ENCODE data around the gene STARD5. TPM values are rescaled to one million over a fixed set of nuclear protein-coding genes. Genes with fewer than 3 reads are reported as not detected.

The STARD5 gene
- total RNA-seq, 2 donors from 2014 or later = 2.2 to 3.0 TPM

- Histone ChIP-seq H3K4me3 (no peak overlapping the region), H3K4me1 (peaks cover 0 to 35% of the 10 kb centered on the region in 2 donors)
These were observed 28.3 kb downstream of the STARD5 start for GRCh38 chr15:81295486-81296121.

GRCh38 chr15:81294516-81294880 lies 29.4 kb downstream of the STARD5 start:
- Histone ChIP-seq H3K36me3 (peaks cover 5% of the 10 kb centered on the region), H3K4me1 (peaks cover 0 to 35% of the 10 kb centered on the region in 2 donors), H3K27me3 (no peaks in the 10 kb centered on the region), H3K9me3 (no peaks in the 10 kb centered on the region), H3K27ac (no peak overlapping the region), H3K4me3 (no peak overlapping the region)
- TF ChIP-seq, protein P1, sequence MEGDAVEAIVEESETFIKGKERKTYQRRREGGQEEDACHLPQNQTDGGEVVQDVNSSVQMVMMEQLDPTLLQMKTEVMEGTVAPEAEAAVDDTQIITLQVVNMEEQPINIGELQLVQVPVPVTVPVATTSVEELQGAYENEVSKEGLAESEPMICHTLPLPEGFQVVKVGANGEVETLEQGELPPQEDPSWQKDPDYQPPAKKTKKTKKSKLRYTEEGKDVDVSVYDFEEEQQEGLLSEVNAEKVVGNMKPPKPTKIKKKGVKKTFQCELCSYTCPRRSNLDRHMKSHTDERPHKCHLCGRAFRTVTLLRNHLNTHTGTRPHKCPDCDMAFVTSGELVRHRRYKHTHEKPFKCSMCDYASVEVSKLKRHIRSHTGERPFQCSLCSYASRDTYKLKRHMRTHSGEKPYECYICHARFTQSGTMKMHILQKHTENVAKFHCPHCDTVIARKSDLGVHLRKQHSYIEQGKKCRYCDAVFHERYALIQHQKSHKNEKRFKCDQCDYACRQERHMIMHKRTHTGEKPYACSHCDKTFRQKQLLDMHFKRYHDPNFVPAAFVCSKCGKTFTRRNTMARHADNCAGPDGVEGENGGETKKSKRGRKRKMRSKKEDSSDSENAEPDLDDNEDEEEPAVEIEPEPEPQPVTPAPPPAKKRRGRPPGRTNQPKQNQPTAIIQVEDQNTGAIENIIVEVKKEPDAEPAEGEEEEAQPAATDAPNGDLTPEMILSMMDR (IDR thresholded peaks at IDR 0.05) = no peak
- DNase-seq (ENCODE audit: low spot score) = no peak

More at GRCh38 chr15:81295486-81296121, 28.3 kb downstream of the STARD5 start:
- no peaks in the 10 kb centered on the region for H3K27me3 ChIP-seq
- no peaks in the 10 kb centered on the region for H3K9me3 ChIP-seq
- H3K36me3 ChIP-seq = peaks cover 5% of the 10 kb centered on the region
- TF ChIP-seq, protein P1 (IDR thresholded peaks at IDR 0.05) = no peak
- no peak for DNase-seq (ENCODE audit: low spot score)
- H3K27ac ChIP-seq = no peak overlapping the region

DNA sequence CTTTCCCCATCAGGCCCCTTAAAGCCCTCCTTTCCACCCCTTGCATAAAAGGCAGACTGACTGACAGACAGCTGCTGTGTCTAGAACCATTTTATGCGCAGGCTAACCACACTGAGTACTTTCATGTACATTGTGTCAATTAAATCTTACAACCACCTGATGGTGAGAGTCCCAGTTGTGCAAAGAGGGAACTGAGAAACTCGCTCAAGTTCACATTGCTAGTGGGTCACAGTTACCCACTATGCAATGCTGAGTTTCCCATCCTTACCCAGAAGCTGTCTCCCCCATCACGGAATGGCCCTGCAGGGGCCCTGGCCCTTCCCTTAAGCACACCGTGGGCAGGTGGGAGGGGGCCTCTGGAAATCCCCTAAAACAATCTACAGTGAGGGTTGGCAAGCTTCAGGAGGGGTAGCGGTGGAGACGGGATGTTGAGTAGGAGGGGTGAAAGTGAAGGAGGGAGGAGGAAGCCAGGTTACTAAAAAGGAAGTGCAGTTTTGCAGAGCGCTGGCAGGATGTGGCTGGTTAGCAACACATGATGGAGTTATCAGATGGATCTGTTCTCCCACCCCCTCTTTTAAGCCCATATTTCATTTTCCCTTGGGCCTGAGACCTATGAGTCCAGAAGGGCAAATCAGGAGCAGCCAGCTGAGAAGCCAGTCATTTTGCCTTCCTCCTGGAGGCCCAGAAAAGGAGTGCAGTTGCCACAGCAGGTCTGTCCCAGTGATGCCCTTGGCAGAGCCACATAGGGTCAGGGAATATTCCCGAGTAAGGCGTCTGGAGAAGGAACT lies 30.0 kb downstream of the STARD5 start:
- Histone ChIP-seq H3K36me3 (peaks cover 5% of the 10 kb centered on the region), H3K4me3 (no peak overlapping the region), H3K4me1 (peaks cover 0 to 35% of the 10 kb centered on the region in 2 donors), H3K27ac (no peak overlapping the region), H3K9me3 (no peaks in the 10 kb centered on the region), H3K27me3 (no peaks in the 10 kb centered on the region)
- TF ChIP-seq, protein P1 (IDR thresholded peaks at IDR 0.05) = no peak
- DNase-seq (ENCODE audit: low spot score) = no peak

GRCh38 chr15:81292523-81293001 lies 31.4 kb downstream of the STARD5 start:
- Histone ChIP-seq H3K36me3 (peaks cover 5% of the 10 kb centered on the region), H3K9me3 (no peaks in the 10 kb centered on the region), H3K27me3 (no peaks in the 10 kb centered on the region), H3K27ac (no peak overlapping the region), H3K4me1 (peaks cover 0 to 34% of the 10 kb centered on the region in 2 donors), H3K4me3 (no peak overlapping the region)
- no peak for DNase-seq (ENCODE audit: low spot score)
- TF ChIP-seq, protein P1 (IDR thresholded peaks at IDR 0.05) = no peak

DNA sequence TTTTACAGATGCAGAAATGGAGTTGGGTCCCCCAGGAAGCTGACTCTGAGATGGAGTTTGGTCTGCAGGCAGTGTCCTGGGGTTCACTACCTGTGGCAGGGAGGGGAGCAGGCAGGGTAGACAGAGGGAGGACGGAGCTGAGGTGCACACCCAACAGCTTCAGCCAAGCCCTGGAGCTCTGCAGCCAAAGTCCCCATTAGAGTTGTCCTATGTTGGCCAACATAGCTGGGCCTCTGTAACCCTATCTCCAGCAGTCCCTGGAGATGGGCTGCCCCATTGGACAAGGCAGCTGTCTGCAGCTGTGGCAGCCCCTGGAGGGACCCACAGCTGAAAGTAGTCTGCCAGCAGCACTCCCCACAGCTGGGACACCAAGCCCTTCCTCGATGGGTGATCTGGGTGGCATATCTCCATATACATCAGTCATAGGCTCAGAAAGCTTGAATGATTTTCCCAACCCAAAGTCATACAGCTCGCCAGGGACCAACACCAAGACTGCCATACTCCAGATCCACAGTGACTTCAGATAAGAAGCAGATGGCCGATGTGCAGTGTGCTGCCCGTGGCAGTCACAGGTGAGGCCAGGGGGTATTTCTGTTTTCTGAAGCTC lies 31.9 kb downstream of the STARD5 start:
- Histone ChIP-seq H3K9me3 (no peaks in the 10 kb centered on the region), H3K27me3 (no peaks in the 10 kb centered on the region), H3K36me3 (peaks cover 5% of the 10 kb centered on the region), H3K4me1 (peaks cover 0 to 32% of the 10 kb centered on the region in 2 donors), H3K4me3 (no peak overlapping the region), H3K27ac (no peak overlapping the region)
- TF ChIP-seq, protein P1 (IDR thresholded peaks at IDR 0.05) = no peak
- no peak for DNase-seq (ENCODE audit: low spot score)

Data from right atrium auricular region (tissue), 2 donors.